Heart left ventricle (tissue), 13 donors: ENCODE data around the gene CEP192.

ENCODE experiments used
- POLR2A ChIP-seq, 2 donors: fragments of 450-650 bp; IDR thresholded peaks; one replicate each; pipeline ENCODE4 v1.6.1; 2017; ENCODE audit warnings: antibody characterized with exemption in 2 of 2, mild to moderate bottlenecking in 2 of 2, moderate library complexity in 2 of 2
- TF ChIP-seq, protein P1 (sequence below), 12 donors: fragments of 200-600 bp; sonication (generic) in 4 of 12; IDR thresholded peaks; one replicate each; pipeline versions ENCODE4 v1.5.0 to v1.8.0; 2018 to 2022; ENCODE audit warnings: antibody characterized with exemption in 12 of 12, mild to moderate bottlenecking in 5 of 12
- donor health status: ischemic (EF 13 %, LVEDD 7.1; RV severe dilation, severe dysfunction).
- donor health status: DM: no; HTN: yes; CAD: no.
- donor health status: DM: no; HTN: no; CAD: no.
- donor health status: ischemic (EF 25% LVEDD 6.9; RV normal size, moderate dysfunction).
- donor health status: ischemic (EF 25% LVEDD 5.7; RV mildly dilated, moderate dysfunction).
- donor health status: ischemic (EF 35%, LVEDD 5.7; RV mildly dilated, moderate dysfunction).
- donor health status: nonischemic (EF 11% LVEDD 7.7; RV severe dilation, severe dysfunction).
- donor health status: DM: yes; HTN: yes; CAD: no.
- donor health status: PGD.
- donor health status: ischemic (EF 29% LVEDD 5.4; RV normal size, mild dysfunction).
- donor health status: nonischemic (EF 23%, LVEDD 6.1; RV moderate dilation, normal function).

DNA sequence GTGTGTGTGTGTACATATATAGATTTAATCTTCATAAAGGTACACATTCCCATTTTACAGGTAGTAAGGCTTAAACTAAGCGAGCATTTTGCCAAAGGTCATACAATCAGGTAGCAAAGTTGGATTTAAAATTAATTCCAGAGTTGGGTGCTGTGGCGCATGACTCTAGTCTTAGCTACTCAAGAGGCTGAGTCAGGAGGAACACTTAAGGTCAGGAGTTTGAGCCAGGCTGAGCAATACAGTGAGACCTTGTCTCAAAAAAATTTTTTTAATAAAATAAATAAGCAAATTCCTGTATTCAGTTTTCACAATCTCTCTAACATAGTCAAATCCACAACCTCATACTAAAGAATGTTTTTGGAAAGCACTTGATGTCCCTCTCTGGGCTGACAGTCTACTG lies 115.9 kb downstream of the CEP192 start:
- TF ChIP-seq, protein P1, sequence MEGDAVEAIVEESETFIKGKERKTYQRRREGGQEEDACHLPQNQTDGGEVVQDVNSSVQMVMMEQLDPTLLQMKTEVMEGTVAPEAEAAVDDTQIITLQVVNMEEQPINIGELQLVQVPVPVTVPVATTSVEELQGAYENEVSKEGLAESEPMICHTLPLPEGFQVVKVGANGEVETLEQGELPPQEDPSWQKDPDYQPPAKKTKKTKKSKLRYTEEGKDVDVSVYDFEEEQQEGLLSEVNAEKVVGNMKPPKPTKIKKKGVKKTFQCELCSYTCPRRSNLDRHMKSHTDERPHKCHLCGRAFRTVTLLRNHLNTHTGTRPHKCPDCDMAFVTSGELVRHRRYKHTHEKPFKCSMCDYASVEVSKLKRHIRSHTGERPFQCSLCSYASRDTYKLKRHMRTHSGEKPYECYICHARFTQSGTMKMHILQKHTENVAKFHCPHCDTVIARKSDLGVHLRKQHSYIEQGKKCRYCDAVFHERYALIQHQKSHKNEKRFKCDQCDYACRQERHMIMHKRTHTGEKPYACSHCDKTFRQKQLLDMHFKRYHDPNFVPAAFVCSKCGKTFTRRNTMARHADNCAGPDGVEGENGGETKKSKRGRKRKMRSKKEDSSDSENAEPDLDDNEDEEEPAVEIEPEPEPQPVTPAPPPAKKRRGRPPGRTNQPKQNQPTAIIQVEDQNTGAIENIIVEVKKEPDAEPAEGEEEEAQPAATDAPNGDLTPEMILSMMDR (IDR thresholded peaks at IDR 0.05): no peak
- no peak for TF ChIP-seq POLR2A (IDR thresholded peaks at IDR 0.05)
